Measurements from ENCODE around the gene LDHA. TPM values are rescaled to one million over a fixed set of nuclear protein-coding genes. Genes with fewer than 3 reads are reported as not detected.

The LDHA gene
- total and polyA plus RNA-seq, 2 of the 13 experiments (the other 11 are each of a cell fraction or from before 2014, with no cell fraction given), result 805 to 1,547 TPM

GRCh38 chr11:18384157-18384641, 10.2 kb upstream of the LDHA start (continued):
- TF ChIP-seq, protein P1, sequence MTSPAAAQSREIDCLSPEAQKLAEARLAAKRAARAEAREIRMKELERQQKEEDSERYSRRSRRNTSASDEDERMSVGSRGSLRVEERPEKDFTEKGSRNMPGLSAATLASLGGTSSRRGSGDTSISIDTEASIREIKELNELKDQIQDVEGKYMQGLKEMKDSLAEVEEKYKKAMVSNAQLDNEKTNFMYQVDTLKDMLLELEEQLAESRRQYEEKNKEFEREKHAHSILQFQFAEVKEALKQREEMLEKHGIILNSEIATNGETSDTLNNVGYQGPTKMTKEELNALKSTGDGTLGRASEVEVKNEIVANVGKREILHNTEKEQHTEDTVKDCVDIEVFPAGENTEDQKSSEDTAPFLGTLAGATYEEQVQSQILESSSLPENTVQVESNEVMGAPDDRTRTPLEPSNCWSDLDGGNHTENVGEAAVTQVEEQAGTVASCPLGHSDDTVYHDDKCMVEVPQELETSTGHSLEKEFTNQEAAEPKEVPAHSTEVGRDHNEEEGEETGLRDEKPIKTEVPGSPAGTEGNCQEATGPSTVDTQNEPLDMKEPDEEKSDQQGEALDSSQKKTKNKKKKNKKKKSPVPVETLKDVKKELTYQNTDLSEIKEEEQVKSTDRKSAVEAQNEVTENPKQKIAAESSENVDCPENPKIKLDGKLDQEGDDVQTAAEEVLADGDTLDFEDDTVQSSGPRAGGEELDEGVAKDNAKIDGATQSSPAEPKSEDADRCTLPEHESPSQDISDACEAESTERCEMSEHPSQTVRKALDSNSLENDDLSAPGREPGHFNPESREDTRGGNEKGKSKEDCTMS (CRISPR knock-in tag; conservative IDR thresholded peaks at IDR 0.05), result no peak
- TF ChIP-seq ZNF383 (CRISPR knock-in tag; IDR thresholded peaks at IDR 0.05; ENCODE audit: borderline replicate concordance), result no peak
- peak; percentile 25; the same call in 1 of the 2 replicates for TF ChIP-seq ZBTB38 (CRISPR knock-in tag; IDR thresholded peaks at IDR 0.05)
- TF ChIP-seq ZNF678 (CRISPR knock-in tag; IDR thresholded peaks at IDR 0.05), result no peak
- TF ChIP-seq, protein P2, sequence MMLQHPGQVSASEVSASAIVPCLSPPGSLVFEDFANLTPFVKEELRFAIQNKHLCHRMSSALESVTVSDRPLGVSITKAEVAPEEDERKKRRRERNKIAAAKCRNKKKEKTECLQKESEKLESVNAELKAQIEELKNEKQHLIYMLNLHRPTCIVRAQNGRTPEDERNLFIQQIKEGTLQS (CRISPR knock-in tag; IDR thresholded peaks at IDR 0.05), result no peak
- TF ChIP-seq ZSCAN9 (CRISPR knock-in tag; IDR thresholded peaks at IDR 0.05; ENCODE audit: borderline replicate concordance), result 0 out of 2 replicates have a peak, but pooled peaks have one; percentile 37
- TF ChIP-seq DMAP1 (CRISPR knock-in tag; IDR thresholded peaks at IDR 0.05), result peak; percentile 63
- TF ChIP-seq SCMH1 (CRISPR knock-in tag; IDR thresholded peaks at IDR 0.05; ENCODE audit: borderline replicate concordance), result no peak
- no peak for TF ChIP-seq GLMP (CRISPR knock-in tag; IDR thresholded peaks at IDR 0.05; ENCODE audit: borderline replicate concordance)
- 0 out of 2 replicates have a peak, but pooled peaks have one; percentile 75 for TF ChIP-seq FOXJ3 (CRISPR knock-in tag; IDR thresholded peaks at IDR 0.05; ENCODE audit: borderline replicate concordance)
- no peak for TF ChIP-seq CHCHD3 (CRISPR knock-in tag; IDR thresholded peaks at IDR 0.05)
- TF ChIP-seq ZNF777 (CRISPR knock-in tag; IDR thresholded peaks at IDR 0.05), result 0 out of 2 replicates have a peak, but pooled peaks have one; percentile 54
- no peak; the same call in 1 of the 2 replicates for TF ChIP-seq ARNT2 (CRISPR knock-in tag; IDR thresholded peaks at IDR 0.05; ENCODE audit: low read depth)
- TF ChIP-seq, protein P3, sequence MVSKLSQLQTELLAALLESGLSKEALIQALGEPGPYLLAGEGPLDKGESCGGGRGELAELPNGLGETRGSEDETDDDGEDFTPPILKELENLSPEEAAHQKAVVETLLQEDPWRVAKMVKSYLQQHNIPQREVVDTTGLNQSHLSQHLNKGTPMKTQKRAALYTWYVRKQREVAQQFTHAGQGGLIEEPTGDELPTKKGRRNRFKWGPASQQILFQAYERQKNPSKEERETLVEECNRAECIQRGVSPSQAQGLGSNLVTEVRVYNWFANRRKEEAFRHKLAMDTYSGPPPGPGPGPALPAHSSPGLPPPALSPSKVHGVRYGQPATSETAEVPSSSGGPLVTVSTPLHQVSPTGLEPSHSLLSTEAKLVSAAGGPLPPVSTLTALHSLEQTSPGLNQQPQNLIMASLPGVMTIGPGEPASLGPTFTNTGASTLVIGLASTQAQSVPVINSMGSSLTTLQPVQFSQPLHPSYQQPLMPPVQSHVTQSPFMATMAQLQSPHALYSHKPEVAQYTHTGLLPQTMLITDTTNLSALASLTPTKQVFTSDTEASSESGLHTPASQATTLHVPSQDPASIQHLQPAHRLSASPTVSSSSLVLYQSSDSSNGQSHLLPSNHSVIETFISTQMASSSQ (IDR thresholded peaks at IDR 0.05; ENCODE audit: low read depth), result peak; percentile 47; the same call in 1 of the 2 replicates
- TF ChIP-seq, protein P3 (CRISPR knock-in tag; IDR thresholded peaks at IDR 0.05; ENCODE audit: borderline replicate concordance), result peak; percentile 64; the same call in 1 of the 2 replicates
- TF ChIP-seq HOXA3 (CRISPR knock-in tag; IDR thresholded peaks at IDR 0.05), result 0 out of 2 replicates have a peak, but pooled peaks have one; percentile 43
